Kidney epithelial cell (primary cell): Measurements from ENCODE around the gene OPRL1. TPM values are rescaled to one million over a fixed set of nuclear protein-coding genes. Genes with fewer than 3 reads are reported as not detected.
A peak's percentile ranks its signal among the peaks of the same experiment; 100 is the strongest.
"Not testable (repeated sequence)": the region's sequence is repeated elsewhere in the genome, so short reads cannot be mapped to it uniquely, and the experiment has no call there.

ENCODE experiments used
- DNase-seq: peaks from one replicate; pipeline ENCODE4 v3.0.0-alpha.2; 2010; ENCODE audit warnings: low read depth
- H3K27me3 ChIP-seq: 2 replicates; pipeline ENCODE4 v1.6.0; 2011; ENCODE audit warnings: low read length; ENCODE audit not compliant: control insufficient read depth, insufficient read depth
- H3K36me3 ChIP-seq: 2 replicates; pipeline ENCODE4 v1.5.1; 2011; ENCODE audit warnings: low read length; ENCODE audit not compliant: control insufficient read depth, insufficient read depth
- H3K4me3 ChIP-seq: 2 replicates; pipeline ENCODE4 v1.5.1; 2011; ENCODE audit warnings: low read depth, mild to moderate bottlenecking, control low read depth, low read length
- CTCF ChIP-seq: IDR thresholded peaks from 2 replicates; pipeline ENCODE4 v1.5.1; 2011; ENCODE audit warnings: mild to moderate bottlenecking, moderate library complexity, low read length, control low read depth, inconsistent platforms; ENCODE audit not compliant: insufficient read depth, poor library complexity, severe bottlenecking
- total RNA-seq: library from RNA; depleted of rRNA; stranded (reverse); fragments of >200 nt; gene quantifications from 2 replicates; pipeline ENCODE4 v1.2.3, GENCODE V29; 2015

Gene OPRL1
- total RNA-seq, 1 donor from 2014 or later = 0.21 TPM

GRCh38 chr20:64083378-64083803, 3.5 kb downstream of the OPRL1 start:
- TF ChIP-seq CTCF = peak; percentile 55
- Histone ChIP-seq H3K36me3 (no peaks in the 10 kb centered on the region), H3K4me3 (peak overlapping the region; percentile 30), H3K27me3 (peaks cover 49% of the 10 kb centered on the region)
- no peak for DNase-seq

- Histone ChIP-seq H3K4me3 (peak within 1 kb of the TSS; percentile 30), H3K27me3 (peaks cover 54% of the 10 kb centered on the region), H3K36me3 (no peaks in the 10 kb centered on the region)
- DNase-seq = no peak
- no peak for TF ChIP-seq CTCF
Observed at GRCh38 chr20:64083804-64084684, 4.2 kb downstream of the OPRL1 start, which contains the start of gene LKAAEAR1. Gene LKAAEAR1, minus strand, starts transcription at chr20:64084398. Its CDS starts 179 bp downstream, at chr20:64084219.

- peaks cover 61% of the 10 kb centered on the region for H3K27me3 ChIP-seq
- H3K4me3 ChIP-seq = no peak overlapping the region
- H3K36me3 ChIP-seq = no peaks in the 10 kb centered on the region
- DNase-seq = no peak
- no peak for TF ChIP-seq CTCF
Observed at GRCh38 chr20:64084685-64085152, 4.8 kb downstream of the OPRL1 start.

- DNase-seq = no peak
- no peak for TF ChIP-seq CTCF
- no peaks in the 10 kb centered on the region for H3K36me3 ChIP-seq
- H3K4me3 ChIP-seq = no peak overlapping the region
- peaks cover 73% of the 10 kb centered on the region for H3K27me3 ChIP-seq
Observed at GRCh38 chr20:64086801-64087200, 6.9 kb downstream of the OPRL1 start.

- H3K27me3 ChIP-seq = peaks cover 76% of the 10 kb centered on the region
- not testable (repeated sequence) for DNase-seq, H3K4me3 ChIP-seq, H3K36me3 ChIP-seq
Observed at GRCh38 chr20:64087226-64087825, 7.4 kb downstream of the OPRL1 start.

GRCh38 chr20:64088586-64088985, 8.7 kb downstream of the OPRL1 start:
- DNase-seq, H3K4me3 ChIP-seq, H3K36me3 ChIP-seq: not testable (repeated sequence)
- H3K27me3 ChIP-seq = peaks cover 74% of the 10 kb centered on the region
